ENCODE results near the gene TCERG1L.
A peak's percentile ranks its signal among the peaks of the same experiment; 100 is the strongest.
"Not testable (repeated sequence)": the region's sequence is repeated elsewhere in the genome, so short reads cannot be mapped to it uniquely, and the experiment has no call there.

Gene TCERG1L

GRCh38 chr10:131248376-131249165 lies 63.0 kb downstream of the TCERG1L start:
- no peak for DNase-seq

GRCh38 chr10:131247873-131248272 lies 63.6 kb downstream of the TCERG1L start:
- DNase-seq: no peak

GRCh38 chr10:131246775-131247174 lies 64.7 kb downstream of the TCERG1L start:
- no peak for DNase-seq

DNA sequence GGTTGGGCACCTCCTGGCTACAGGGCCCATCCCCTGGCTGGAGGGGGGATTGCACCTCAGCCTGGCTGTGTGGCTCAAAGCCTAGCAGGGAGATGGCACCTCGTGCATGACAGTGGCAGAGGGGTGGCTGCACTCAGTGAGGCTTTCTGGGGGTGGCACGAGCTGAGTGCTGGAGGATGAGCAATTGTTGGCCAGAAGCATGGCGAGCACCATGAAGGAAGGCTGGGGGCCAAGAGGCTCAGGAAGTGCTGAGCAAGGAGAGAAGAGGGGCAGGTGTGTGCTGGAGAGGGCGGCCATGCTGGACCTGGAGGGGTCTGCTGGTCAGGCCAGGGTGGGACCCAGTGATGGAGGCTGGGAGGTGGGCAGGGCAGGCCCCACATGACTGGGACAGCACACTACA lies 65.4 kb downstream of the TCERG1L start:
- no peak for DNase-seq

DNA sequence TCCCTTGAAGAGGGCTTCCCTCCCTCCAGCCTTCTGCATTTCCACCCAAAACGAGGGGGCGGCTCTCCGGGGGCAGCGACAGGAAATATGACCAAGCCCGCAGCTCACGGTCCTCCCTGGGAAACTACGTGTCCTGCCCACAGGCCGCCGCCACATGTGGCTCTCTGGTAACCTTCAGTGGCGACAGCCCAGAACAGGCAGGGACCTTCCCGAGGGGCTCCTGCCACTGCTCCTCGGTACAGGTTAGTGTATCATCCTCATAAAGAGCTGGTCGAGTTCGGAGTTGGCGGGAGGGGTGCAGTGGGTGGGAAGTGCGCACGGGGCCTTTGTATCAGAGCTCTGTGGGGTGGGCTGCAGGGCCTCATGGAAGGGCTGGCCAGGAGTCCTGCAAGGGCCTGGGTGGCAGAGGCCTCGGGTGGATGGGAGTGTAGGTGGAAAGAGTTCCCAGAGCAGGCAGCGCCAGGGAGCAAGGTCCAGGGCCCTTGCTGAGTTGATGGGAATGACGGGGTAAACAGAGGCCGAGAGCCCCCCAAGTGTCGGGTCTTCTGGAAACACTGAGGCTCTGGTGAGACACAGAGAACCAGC lies 66.0 kb downstream of the TCERG1L start:
- DNase-seq: no peak

GRCh38 chr10:131244836-131245235 lies 66.7 kb downstream of the TCERG1L start:
- DNase-seq: no peak

GRCh38 chr10:131243076-131243475 lies 68.4 kb downstream of the TCERG1L start:
- DNase-seq: no peak

DNA sequence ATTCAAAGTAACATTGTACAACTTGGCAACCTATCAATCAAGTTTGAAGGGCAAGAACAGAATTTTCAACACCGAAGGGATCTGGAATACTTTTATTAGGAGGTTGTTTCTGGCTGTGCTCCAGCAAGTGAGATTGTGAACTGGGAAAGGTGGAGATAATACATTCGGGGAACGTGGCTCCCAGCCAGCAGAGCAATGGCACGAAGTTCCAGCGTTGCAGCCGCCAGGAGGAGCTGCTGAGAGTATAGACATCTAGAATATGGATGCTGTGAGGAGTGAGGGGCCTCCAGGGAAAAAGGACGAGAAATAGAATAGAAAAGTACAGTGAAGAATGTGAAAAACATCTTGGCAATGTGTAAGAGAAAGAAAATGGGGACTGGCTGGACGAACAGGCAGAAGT lies 69.5 kb downstream of the TCERG1L start:
- peak; percentile 16 for DNase-seq

GRCh38 chr10:131240691-131241090 lies 70.8 kb downstream of the TCERG1L start:
- DNase-seq: no peak

DNA sequence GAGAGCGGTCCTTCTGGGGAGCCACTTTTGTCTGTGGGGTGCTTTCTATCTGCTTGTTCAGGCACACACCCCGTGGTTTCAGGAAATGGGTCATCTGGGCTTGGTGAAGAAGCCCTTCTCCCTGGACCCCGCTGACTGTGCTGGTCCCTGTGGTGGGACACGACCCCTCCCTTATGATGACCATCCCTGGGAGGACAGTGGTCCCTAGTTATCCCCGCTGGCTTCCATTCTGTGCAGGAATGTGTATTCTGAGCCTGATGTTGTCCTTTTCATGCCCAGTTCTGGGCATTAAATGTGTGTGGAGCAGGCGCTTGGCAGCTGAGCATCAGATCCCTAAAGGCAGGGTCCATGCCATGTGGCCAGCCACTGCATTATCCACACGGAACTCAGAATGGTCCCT lies 71.6 kb downstream of the TCERG1L start:
- no peak for DNase-seq

DNA sequence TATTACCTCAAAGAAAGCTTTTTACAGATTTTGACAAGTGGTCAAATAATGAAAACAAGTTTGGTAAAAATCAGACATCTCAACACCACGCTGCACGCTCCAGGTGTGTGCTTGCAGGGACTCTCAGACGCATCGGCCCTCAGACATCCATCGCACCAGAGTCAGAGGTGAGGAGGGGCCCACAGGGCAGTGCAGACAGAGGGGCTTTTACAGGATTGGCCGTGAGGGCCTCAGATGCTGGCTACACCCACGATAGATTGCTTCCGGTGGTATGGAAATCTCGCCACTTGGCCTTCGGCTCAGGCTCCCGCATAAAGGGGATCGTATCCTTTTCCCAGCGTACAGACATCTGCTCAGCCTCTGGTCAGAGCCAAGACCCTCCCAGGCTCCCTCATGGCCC lies 72.1 kb downstream of the TCERG1L start:
- DNase-seq: no peak

DNA sequence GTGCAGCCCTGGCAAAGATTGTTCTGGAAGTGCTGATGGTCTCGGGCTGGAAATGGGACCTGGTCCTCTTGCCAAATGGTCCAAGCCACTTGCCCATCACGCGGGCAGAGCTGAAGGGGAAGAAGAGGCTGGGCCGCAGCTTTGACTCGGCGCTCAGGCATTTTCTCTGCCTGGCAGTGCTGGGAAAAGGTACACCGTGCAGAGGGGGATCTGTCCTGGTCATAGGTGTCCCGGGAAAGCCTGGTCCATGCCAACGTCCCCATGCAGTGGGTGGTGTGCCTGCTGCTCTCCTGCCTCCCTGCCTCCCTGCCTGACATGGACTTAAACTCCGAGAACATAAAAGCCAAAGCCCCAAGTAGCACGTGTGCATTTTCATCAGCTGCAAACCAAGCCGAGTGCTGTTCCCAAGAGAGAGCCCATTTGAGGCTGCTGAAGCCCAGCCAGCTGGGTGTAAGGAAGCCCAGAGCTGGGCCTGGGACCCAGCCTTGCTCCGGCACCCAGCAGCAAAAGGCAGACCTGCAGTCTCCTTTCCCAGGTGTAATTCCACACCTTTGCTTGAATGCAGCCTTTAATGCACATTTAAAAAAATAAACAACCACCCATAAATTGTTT lies 72.7 kb downstream of the TCERG1L start:
- no peak for DNase-seq

DNA sequence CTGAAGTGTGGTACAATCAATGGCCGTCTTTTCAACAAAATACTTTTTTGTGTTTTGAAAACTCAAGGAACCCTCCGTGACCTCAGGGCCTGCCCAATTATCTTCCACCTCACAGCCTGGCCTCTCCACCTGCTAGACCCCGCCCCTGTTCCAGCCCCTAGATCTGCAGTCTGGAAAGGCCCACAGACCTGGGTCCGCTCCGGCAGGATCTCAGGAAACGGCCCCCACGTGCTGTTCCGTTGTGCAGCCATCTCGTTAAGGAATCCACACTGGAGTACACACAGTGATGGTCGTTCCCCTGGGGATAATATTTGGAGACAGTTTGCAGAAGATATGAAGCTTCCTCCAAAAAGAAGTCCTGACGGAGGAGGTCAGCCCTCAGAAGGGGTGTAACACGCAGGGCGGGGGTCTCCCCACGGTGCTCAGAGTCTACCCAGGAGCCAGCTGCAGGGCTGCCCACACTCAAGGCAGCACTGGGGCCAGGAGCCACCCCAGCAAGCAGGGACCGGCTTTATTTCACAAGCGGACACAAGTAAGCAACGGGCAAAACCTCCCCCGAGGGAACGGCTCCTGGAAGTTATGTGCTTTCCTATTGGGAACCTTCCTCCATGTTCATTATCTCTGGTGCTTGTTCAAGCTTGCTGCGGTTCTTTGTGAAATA lies 73.4 kb downstream of the TCERG1L start:
- DNase-seq: no peak

- DNase-seq: not testable (repeated sequence)
Measured at GRCh38 chr10:131234606-131235005, 76.9 kb downstream of the TCERG1L start.

GRCh38 chr10:131233611-131234258 lies 77.8 kb downstream of the TCERG1L start:
- no peak for DNase-seq

DNA sequence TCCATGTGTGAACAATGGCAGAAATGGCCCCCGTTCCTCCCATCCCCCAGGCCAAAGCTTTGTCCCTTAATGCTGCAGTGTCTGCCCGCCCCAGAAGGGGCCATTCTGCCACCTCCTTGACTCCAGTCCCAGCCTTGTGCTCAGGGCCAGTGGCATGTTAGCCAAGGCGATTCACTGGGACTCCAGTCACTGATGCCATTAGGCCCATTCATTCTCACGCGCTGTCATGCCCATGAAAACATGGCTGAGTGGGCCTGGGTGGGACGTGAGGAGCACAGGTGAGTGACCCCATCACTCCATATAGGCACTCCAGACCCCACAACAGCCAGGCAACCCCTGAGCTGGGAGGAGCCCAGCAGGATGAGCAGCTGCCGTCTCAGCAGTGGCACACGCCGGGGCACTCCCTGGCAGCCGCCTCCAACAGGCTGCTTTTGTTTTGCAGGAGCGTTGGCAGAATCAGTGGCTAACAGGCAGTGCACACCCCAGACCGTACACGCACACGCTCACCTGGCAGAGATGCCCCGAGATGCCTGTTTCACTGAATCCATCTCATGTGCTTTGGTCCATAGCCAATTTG lies 79.5 kb downstream of the TCERG1L start:
- DNase-seq: no peak

DNA sequence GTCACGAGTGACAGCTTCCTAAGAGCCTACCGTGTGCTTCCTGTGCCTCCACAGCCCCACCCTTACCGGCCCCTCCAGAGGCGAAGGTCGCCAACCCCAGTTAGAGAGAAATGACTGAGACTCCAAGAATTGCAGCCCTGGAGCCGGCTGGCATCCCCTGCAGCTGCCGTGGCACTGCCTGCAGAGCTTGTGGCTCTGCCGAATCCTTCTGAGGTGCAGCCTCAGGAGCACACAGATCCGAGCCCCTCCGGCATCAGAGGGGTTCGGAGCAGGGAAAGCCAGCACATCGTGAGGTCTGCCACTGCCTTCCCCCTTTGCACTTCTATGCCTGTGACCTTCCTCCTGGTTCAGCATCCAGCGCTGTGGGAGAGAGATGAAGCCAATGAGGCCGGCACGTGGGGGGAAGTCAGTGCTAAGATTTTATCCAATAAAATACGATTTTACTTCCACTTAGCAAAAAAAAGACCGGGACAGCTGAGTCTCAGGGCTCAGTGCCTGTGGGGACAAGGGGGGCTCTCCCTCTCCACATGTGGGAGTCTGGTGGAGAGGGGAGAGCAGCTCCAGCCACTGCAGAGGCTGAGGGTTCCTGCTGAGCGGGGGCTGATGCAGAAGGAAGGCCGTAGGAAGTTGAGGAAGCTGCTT lies 80.1 kb downstream of the TCERG1L start:
- DNase-seq: no peak

DNA sequence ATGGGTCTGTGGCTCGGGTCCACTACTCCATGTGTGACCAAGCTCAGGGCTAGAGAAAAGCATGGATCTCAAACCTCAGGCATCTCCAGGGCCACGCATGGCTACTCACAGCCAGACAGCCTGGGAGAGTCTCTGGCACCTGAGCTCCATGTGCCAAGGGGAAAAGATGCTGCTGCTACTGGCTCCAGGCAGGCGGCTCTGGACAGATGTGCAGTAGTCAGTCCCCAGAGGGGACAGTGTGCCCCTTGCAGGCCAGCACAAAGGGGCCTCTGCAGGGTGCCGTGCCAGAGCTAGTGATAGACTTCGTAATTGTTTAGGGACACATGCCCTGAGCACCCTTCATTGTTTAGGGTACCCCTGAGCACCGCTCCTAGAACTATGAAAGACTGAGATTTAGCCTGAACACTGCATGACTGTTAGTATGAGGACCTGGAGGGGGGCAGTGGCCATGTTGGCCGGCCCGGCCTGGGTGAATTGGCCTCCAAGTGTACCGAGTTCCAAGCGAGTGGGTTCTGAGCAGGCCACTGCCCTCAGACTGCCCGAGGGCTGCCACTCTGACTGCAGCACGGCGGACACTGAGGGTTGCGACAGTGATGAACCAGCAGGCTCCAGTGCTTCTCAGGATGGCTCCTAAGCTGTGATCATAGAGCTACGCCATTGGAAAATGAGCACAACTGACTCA lies 80.7 kb downstream of the TCERG1L start:
- no peak for DNase-seq

DNA sequence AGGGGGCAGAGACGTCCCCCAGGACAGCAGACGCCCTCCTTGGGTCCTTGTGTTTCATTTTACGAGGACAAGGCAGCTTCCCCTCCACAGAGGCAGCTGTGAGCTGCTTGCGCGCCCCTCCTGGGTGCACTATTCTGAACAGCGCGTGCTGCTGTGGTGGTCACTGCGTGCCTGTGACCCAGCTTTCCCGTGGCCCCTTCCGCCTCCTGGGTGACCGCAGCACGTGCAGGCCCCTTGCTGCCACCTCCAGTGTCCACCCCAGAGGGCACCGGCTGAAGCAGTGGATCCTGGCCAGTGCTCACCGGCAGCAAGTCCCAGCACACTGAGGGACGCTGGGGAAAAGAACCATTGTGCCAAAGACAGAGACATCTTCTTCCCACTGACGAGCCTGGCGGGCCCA lies 81.4 kb downstream of the TCERG1L start:
- DNase-seq: no peak

DNA sequence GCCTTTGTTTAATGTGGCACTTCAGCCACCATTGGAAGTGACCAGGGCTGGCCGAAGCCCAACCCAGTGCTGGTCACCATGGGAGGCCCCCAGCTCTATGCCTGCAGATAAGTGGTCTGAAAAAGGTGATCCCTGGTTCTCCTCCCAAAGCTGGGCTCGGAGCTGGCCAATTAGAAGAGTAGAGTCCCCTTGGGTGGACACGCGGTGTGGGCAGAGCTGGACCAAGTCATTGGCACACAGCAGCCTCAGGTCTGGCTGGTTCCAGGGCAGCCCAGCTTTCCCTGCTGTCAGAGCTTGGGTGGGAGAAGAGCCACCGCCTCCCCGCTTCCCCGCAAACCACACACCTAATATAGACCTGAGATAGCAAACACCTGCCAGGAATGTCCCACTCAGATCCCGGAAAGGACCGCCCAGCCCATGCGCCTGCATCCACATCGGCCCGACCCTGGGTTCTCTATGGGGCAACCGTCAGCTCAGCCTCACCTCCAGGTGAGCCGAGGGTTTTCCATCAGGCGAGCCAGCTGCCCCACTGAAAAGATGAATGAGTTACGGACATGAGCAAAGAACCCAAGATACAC lies 84.3 kb downstream of the TCERG1L start:
- no peak for DNase-seq

GRCh38 chr10:131226446-131227162 lies 84.9 kb downstream of the TCERG1L start:
- no peak for DNase-seq
